Measurements from ENCODE around the gene VTCN1.
"Not testable (repeated sequence)": the region's sequence is repeated elsewhere in the genome, so short reads cannot be mapped to it uniquely, and the experiment has no call there.

VTCN1 gene

DNA sequence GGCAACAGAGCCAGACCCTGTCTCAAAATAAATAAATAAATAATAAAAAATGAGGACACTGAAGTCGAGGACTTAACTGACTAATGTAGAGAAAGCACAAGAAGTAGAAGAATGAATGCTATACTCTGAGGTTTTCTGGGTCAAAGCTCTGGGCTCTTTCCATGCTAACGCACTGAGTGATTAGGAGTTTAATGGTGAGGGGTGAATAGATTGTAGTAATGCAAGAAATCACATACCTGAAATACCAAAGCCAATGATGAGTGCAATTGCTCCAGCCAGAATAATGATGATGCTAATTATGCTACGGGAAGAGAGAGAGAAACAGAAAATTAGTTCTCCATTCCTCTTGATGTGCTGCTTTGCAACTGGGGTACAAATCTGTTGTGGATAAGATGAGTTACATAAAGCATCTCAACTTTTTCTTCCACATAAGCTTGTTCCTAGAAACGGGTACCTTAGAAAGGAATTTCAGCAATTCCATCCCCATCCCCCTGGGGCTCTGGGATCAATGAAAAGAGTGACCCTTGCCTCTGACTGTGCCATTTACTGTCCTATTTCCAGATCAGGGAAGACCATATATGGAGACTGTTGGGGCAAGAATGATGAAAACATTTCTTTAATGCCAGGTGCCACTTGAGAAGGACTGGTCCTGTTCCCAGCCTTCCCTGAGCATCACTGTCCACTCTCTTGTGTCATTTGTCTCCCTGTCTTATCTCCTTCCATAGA lies 40.7 kb downstream of the VTCN1 start:
- DNase-seq (ENCODE audit: low read depth in 3 of 3, low spot score in 1 of 3): no peak

DNA sequence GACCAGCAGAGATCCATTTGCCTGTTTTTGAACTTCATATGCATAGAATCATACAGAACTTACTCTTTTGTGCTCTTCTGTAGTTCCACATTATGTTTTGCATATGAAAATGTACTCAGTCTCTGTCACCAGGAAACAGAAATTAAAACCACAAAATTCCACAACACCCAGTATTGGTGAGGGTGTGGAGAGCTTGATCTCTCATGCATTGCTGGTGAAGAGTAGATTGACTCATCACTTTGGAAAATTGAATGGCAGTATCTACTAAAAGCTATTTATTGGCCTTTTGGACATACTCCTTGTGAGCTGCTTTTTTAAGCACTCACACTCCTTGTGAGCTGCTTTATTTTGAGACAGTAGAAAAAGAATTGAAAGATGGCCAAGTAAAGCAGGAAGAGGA lies 43.3 kb downstream of the VTCN1 start:
- no peak for DNase-seq (ENCODE audit: low read depth in 3 of 3, low spot score in 1 of 3)

DNA sequence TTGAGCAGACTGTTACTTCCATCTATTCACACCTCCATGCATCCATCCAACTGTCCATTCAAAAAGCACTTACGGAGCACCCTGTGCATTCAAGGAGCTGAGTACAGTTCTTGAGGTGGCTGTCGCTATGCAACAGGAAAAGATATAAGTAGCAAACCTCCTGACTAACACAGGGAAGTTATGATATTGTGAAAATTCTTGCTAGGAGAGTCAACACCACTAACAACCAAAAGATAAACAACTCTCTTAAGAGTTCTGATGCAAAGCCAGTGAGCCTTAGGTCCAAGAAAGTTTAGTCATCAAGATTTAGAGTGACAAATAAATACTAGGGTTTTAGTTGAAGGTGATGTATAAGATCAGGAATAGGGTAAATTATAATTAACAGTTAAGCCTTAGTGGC lies 44.7 kb downstream of the VTCN1 start:
- no peak for DNase-seq (ENCODE audit: low read depth in 3 of 3, low spot score in 1 of 3)

DNA sequence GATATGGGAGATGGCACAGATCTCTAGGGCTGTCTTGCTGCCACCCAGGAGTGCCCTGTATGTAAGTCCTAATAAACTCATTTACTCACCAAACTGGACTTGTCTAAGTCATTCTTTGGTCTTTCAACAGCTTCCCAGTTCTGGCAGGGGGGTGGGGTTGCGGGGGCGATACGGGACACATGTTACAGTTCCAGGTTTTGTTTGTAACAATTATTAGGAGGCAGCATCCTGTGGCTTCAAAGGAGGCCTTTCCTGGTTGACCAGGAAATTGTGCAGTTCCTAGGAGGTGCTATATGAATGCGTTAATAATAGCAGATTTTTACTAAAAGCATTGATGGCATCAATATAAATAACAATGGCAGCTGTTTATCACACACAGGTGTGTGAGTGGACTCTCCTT lies 46.5 kb downstream of the VTCN1 start:
- DNase-seq (ENCODE audit: low read depth in 3 of 3, low spot score in 1 of 3): no peak

DNA sequence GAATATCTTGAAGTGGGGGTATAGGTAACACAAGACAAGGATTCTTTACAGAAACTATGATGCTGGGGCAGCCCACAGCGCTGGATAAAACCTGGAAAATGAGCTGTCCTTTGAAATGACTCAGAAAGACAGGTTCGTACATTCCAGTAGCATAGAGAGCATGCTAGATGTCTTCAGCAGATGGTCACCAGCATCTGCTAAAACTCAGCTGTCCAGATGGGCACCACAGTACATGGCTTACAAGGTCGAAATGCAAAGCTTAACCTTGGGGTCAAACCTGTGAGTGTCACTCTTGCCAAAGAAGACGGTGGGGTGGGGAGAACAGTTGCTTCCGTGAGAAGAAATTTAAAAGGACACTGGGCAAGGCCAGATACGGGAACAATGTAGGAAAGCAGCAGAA lies 47.9 kb downstream of the VTCN1 start:
- no peak for DNase-seq (ENCODE audit: low read depth in 3 of 3, low spot score in 1 of 3)

DNA sequence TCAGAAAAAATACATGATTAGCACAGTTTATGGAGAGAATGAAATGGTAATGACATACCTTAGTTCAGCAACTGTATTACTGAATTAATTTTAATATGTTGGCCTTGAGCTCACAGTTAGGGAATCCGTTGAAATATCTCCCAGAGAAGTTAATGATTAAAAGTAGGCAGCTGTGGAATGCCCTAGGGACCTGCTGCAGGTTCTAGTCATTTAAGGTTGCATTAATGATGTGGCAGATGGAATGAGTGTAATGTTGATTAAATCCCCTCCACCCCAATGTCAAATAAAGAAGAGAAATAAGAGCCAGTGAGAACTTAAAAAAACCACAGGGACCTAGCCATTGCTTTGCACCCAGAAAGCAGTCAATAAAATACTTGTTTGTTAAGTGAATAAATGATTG lies 48.8 kb downstream of the VTCN1 start:
- DNase-seq (ENCODE audit: low read depth in 3 of 3, low spot score in 1 of 3): no peak

DNA sequence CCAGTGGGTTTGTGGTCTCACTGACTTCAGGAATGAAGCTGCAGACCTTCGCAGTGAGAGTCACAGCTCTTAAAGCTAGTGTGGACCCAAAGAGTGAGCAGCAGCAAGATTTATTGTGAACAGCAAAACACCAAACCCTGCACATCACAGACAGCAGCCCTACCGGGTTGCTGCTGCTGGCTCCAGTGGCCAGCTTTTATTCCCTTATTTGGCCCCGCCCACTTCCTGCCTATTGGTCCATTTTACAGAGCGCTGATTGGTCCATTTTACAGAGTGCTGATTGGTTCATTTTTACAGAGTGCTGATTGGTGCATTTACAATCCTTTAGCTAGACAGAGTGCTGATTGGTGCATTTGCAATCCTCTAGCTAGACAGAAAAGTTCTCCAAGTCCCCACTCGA lies 59.4 kb downstream of the VTCN1 start:
- not testable (repeated sequence) for DNase-seq (ENCODE audit: low read depth in 3 of 3, low spot score in 1 of 3)

DNA sequence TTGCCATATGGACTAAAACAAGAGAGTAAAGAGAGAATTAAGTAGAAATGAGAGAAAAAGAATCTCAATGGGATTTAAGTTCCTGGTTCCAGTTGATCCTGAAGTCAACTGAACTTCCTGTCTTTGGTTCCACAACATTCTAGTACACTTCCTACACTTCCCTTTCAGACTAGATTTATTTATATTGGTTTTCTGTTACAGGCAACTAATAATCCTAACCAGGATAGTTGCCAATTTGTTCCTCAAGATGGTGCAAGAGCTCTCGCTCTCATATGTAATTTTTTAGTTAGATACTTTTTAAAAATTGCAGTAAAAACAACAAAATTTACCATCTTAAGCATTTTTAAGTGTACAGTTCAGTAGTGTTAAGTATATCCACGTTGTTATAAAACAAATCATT lies 60.4 kb downstream of the VTCN1 start:
- no peak for DNase-seq (ENCODE audit: low read depth in 3 of 3, low spot score in 1 of 3)

DNA sequence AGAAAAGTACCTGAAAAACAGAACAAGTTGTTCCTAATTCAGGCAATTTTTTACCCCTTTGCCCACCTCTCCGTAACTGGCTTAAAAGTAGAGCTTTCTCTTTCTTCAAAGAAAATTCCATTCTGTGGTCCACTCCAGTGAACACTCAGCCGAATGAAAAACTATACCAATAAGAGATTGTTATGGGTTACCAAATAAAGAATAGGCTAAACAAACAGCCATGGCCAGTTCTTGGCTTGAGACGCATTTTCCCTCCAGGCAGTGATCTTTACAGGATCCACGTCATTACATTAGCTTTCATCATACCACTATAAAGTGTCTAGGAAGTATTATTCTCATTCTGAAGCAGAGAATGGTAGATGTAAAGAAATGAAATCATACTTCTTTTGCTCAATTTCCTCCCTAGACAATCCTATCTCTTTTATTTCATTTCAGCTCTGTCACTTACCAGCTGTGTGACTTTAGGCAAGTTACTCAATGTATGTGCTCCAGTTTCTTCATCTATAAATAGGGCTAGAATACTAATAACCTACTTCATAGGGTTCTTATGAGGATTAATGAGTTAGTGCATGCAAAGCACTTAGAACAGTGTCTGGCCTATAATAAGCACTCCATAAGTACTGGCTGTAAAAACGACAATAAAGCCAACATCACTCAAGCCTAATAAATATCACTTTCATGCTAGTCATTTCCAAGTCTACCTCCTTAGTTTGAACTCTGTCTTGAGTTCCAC lies 62.7 kb downstream of the VTCN1 start:
- no peak for DNase-seq (ENCODE audit: low read depth in 3 of 3, low spot score in 1 of 3)

DNA sequence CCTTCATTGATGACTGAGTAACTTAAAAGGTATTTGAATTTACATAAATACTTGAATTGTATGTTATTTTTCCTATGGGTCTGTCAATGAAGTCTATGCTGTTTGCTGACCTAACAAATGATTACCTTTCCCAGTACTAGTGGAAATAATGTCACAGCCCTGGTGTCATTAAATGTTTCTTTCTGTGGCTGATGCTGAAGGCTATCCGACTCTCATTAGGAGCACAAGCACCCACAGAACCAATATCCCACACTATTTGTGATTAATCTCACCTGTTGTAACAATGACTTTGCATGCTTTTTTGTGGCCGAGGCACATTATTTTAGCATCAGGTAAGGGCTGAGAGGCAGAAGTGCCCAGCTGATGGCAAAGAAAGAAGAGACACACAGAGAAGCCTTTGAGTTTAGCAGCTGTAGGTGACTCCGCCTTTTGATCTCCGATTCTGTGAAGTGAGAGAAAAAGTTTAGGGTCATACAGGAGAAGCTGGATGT lies 63.3 kb downstream of the VTCN1 start:
- DNase-seq (ENCODE audit: low read depth in 3 of 3, low spot score in 1 of 3): no peak

DNA sequence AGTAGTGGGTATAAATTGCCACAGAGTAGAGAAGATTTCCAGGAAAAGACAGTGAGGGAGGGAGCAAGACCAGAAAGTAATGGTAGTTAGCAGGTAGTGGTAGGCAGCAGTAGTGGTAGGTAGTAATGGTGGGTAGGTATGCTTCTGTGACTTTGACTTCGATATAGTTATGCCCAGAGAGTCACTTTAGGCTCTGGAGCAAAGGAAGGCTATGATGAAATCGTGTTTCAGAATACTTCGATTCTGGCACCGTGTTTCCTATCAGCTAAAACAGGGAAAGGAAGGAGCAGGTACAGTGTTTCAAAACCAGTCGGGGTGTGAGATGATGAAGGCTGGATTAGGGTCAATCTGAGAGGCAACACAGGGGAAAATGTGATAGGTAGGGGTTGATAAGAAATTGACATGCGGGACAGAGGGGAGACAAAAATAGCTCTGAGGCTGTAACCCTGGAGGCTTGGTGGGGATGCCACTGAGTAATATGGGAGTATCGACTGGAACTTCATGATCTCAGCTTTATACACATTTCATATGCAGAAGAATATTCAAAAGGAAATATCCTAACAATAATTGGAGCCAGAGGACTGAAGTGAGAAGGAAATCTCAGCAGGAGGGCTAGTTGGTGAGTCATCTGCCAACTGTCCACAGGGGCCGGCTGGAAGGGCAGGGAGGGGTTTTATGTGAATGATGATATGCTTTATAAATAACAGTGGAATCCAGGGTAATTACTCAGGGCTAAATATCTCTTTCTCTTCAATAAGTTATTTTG lies 64.0 kb downstream of the VTCN1 start:
- DNase-seq (ENCODE audit: low read depth in 3 of 3, low spot score in 1 of 3): no peak

DNA sequence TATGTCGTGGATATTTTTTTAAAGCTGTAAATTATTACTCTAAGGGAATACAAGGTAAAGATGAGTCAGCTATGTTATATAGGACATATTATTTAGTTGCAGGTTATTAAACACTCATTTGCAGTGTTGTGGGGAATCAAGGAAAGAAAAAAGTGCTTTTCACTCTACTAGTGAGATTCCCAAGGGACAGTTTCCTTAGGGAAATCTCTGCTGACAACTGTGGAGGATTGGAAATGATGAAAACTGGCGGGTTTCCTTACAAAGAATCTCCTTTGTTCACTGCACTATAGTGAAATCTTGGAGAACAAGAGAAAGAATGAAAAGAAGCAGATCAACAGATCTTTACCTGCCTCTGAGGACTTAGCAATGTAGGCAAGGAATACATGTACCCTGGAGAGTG lies 64.7 kb downstream of the VTCN1 start:
- DNase-seq (ENCODE audit: low read depth in 3 of 3, low spot score in 1 of 3): no peak

DNA sequence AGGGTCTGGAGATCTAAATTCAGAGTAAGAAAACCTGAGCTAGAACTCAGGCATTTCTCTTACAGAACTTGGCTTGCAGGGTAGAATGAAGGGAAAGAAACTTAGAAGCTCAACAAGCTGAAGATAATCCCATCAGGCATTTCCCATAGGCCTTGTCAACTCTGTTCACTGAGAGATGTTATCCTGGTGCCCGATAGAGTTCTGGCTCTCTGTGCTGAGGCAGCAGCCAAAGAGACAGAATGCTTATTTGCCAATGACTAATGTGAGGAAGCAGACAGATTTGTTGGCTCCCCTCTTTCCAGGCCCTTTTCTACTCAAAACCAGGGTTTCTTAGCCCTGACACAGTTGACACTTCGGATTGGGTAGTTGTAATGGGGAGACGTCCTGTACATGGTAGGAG lies 66.9 kb downstream of the VTCN1 start:
- no peak for DNase-seq (ENCODE audit: low read depth in 3 of 3, low spot score in 1 of 3)

DNA sequence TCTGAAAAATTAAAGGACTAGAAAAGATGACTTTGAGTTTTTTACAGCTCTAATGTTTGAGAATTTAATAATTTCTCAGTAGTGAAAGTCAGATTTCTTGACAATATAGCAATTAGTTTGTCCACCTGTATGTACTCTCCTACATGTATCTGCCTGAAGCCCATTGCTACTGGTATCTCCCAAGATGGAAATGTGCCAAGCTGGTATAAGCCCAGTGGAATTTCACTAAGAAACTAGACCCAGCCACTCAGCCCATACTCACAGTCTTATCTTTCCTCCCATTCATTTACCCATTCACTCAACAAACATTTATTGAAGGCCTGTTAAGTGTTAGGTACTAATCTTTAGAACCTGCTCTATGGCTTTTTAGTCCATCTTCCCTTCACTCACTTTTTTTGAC lies 67.6 kb downstream of the VTCN1 start:
- DNase-seq (ENCODE audit: low read depth in 3 of 3, low spot score in 1 of 3): no peak

DNA sequence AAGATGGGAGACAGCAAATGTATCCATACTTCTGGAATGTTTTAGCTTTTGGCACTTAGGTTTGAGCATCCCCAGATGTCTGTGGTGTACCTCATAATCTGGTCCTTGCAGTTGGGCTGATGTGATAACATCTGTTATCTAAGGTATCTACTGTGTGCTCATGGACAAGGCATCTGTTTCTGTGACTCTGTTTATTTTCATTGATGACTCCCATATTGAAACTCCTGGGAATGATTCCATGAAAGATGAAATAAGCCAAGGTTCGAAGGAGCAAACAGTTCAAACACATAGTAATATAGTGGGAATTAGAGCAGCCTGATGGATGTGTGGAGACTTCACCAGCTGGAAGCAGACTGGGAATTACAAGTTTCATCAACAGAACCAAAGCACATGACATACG lies 68.5 kb downstream of the VTCN1 start:
- no peak for DNase-seq (ENCODE audit: low read depth in 3 of 3, low spot score in 1 of 3)

DNA sequence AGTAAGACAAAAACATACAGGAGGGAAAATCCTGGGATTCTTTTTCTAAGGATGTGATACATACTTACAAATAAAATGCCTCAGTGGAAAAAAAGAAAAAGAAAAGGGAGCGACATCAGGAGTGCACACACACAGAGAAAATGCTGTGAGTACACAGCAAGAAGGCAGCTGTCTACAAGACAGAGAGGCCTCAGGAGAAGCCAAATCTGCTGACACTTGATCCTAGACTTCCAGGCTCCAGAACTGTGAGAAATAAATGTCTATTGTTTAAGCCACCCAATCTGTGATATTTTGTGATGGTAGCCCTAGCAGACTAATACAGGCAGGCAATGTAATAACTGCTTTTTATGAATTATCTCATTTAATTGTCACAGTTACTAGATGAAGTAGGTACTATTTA lies 72.2 kb downstream of the VTCN1 start:
- no peak for DNase-seq (ENCODE audit: low read depth in 3 of 3, low spot score in 1 of 3)

DNA sequence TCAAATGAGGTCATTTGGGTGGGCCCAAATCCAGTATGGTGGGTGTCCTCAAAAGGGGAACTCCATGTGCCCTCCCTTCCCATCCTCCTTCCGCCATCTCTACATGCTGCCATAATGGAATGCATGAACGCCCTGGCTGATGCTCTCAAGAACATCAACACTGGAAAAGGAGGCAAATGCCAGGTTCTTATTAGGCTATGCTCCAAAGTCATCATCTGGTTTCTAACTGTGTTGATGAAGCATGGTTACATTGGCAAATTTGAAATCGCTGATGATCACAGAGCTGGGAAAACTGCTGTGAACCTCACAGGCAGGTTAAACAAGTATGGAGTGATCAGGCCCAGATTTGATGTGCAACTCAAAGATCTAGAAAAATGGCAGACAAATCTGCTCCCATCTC lies 72.6 kb downstream of the VTCN1 start:
- DNase-seq (ENCODE audit: low read depth in 3 of 3, low spot score in 1 of 3): no peak

DNA sequence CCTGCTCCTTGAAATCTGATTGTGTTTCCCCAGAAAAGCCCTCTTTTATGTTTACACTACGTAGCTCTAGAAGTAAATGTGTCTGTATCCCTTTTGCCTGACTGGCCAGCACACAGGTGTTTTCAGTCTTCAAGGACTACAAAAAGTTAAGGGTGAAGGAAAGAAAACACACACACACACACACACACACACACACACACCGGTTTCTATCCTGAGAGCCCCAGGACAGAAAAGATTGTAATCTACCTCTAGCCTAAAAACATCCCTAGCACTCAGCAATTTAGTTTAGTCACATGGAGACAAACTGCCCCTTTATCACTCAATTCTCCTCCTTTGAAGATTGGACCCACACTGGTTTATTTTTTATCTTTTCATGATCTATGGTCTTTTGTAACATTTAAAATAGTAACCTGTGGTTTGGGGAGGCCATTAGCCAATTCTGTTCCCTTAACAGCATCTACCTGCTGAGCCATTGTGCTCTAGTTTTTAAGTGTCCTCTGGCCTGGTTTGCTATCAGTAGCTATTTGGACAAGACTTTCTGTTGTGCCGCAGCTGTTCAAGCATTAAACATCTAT lies 73.4 kb downstream of the VTCN1 start:
- DNase-seq (ENCODE audit: low read depth in 3 of 3, low spot score in 1 of 3): no peak

DNA sequence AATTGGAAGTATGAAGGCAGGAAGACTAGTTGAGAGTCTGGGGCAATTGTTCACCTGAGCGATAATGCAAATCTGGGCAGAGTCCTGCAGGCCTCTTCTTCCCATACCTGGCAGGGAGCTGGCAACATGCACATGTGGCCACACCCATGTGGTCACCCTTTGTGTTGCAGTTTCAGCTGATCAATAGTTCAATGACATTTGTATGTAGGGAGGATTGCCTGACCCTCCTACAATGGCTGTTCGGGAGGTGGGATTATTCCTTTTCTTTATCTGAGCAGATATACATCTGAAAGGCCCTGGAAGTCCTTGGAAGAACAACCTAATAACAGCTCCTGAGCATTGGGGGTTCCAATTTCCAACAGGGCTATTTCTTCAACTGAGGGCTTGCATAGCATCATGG lies 74.0 kb downstream of the VTCN1 start:
- DNase-seq (ENCODE audit: low read depth in 3 of 3, low spot score in 1 of 3): no peak

DNA sequence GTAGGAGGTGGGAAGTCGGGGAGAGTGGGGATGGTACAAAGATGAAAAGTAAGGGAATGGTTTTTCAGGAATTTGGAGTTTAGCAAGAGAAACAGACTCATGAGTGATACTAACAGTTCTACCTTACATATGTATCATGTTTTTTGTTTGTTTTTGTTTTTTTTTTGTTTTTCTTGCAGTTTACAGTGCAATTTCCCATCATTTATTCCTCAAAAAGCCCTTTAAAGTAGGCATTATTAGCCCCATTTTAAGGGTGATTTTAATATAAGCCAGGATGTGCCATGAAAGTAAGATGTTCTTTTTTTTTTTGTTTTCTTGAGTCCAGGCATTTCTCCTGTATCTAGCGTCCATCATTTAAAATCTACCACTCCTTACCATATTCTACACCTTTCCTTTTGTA lies 75.4 kb downstream of the VTCN1 start:
- no peak for DNase-seq (ENCODE audit: low read depth in 3 of 3, low spot score in 1 of 3)

DNA sequence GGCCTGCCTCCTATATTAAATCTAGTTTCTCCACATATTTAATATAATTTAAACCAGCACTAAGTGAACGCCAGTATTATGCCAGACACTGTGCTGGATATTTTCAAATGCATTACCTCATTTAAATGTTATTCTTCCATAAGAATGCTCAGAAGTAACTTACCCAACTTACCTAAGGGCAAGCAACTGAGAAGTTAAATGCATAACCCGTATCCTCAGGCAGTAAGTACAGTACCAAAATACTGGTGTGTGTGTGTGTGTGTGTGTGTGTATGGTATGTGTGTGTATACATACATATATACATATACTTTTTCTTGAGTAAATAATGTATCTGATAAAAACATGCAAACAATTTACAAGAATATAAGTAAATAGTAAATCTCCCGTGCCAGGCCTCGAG lies 80.2 kb downstream of the VTCN1 start:
- DNase-seq (ENCODE audit: low read depth in 3 of 3, low spot score in 1 of 3): no peak

Data from stimulated activated CD4-positive, alpha-beta T cell treated with anti-CD3 and anti-CD28 coated beads, TNF-alpha, amount 100 ng/mL, for 1 hour (primary cell).